H1 (cell line): ENCODE data around the gene KCNC1. TPM values are rescaled to one million over a fixed set of nuclear protein-coding genes. Genes with fewer than 3 reads are reported as not detected.

Experiments
- CTCF ChIA-PET: fragments of 300-600 bp; sonication (Branson Sonifier 250); formaldehyde crosslinking; loops from one replicate; lab custom pipeline; 2021; ENCODE audit not compliant: partially characterized antibody; lab: Charles Lee
- POLR2A ChIA-PET: fragments of 300-600 bp; sonication (Branson Sonifier 250); formaldehyde crosslinking; loops from one replicate; lab custom pipeline; 2021; ENCODE audit warnings: inconsistent platforms; ENCODE audit not compliant: partially characterized antibody; lab: Charles Lee
- DNase-seq, 2 experiments: peaks; one replicate each; pipeline versions ENCODE4 v3.0.0 to v3.0.0-alpha.2; 2010 to 2022; ENCODE audit warnings: low spot score in 2 of 2, low read depth in 1 of 2, mixed read lengths in 1 of 2
- FAIRE-seq: peaks from 2 replicates; lab custom pipeline; 2011; peaks lifted over from hg19 to GRCh38; lab: Jason Lieb, UNC
- H2AFZ ChIP-seq: 2 replicates; pipeline ENCODE4 v1.8.1; 2012; ENCODE audit warnings: low read length, inconsistent platforms
- H2AK5ac ChIP-seq: 2 replicates; pipeline ENCODE4 v1.6.1; 2013; ENCODE audit warnings: low read depth, low read length
- H2BK120ac ChIP-seq: replicated peaks from 2 replicates; pipeline ENCODE3; 2013; ENCODE audit warnings: low read depth, low read length, inconsistent platforms
- H2BK12ac ChIP-seq: 2 replicates; pipeline ENCODE4 v1.6.1; 2013; ENCODE audit warnings: low read depth, low read length
- H2BK15ac ChIP-seq: 2 replicates; pipeline ENCODE4 v1.6.1; 2013; ENCODE audit warnings: low read length
- H2BK20ac ChIP-seq: 2 replicates; pipeline ENCODE4 v1.6.1; 2013; ENCODE audit warnings: low read length
- H2BK5ac ChIP-seq: 2 replicates; pipeline ENCODE4 v1.6.1; 2013; ENCODE audit warnings: low read depth, low read length
- H3K14ac ChIP-seq: 2 replicates; pipeline ENCODE4 v1.6.1; 2013; ENCODE audit warnings: inconsistent platforms; ENCODE audit not compliant: insufficient read length
- H3K18ac ChIP-seq: 2 replicates; pipeline ENCODE4 v1.6.1; 2013; ENCODE audit warnings: low read length; ENCODE audit errors: extremely low read depth
- H3K23ac ChIP-seq: 2 replicates; pipeline ENCODE4 v1.6.1; 2013; ENCODE audit warnings: inconsistent platforms; ENCODE audit not compliant: insufficient read length
- H3K23me2 ChIP-seq: 2 replicates; pipeline ENCODE4 v1.6.1; 2013; ENCODE audit warnings: low read depth, low read length
- H3K27ac ChIP-seq: 2 replicates; pipeline ENCODE4 v1.6.1; 2011; ENCODE audit warnings: low read depth, low read length, inconsistent platforms
- H3K27me3 ChIP-seq, 4 experiments: replicated peaks in 1 of 4; 1 replicate in 1 of 4; 2 replicates in 3 of 4; pipeline versions ENCODE4 v1.6.1 to v1.8.1; 2011 to 2013; ENCODE audit warnings: low read length in 3 of 4, mild to moderate bottlenecking in 3 of 4, inconsistent platforms in 2 of 4, mixed read lengths in 2 of 4, moderate library complexity in 1 of 4; ENCODE audit not compliant: control insufficient read depth in 3 of 4, insufficient read depth in 3 of 4; ENCODE audit errors: extremely low read depth in 1 of 4
- H3K36me3 ChIP-seq, 4 experiments: 2 replicates each; pipeline versions ENCODE4 v1.6.1 to v1.8.1; 2011 to 2013; ENCODE audit warnings: mild to moderate bottlenecking in 4 of 4, low read length in 3 of 4, moderate library complexity in 2 of 4, control low read depth in 1 of 4, inconsistent platforms in 1 of 4; ENCODE audit not compliant: insufficient read depth in 4 of 4, control insufficient read depth in 2 of 4
- H3K4ac ChIP-seq: replicated peaks from 2 replicates; pipeline ENCODE3; 2013; ENCODE audit warnings: low read length, low read depth, mixed read lengths, inconsistent platforms; ENCODE audit not compliant: insufficient read length
- H3K4me1 ChIP-seq, 4 experiments: replicated peaks in 1 of 4; 1 replicate in 1 of 4; 2 replicates in 3 of 4; pipeline versions ENCODE4 v1.6.1 to v1.8.1; 2011 to 2013; ENCODE audit warnings: low read length in 3 of 4, inconsistent platforms in 2 of 4, mixed read lengths in 1 of 4; ENCODE audit not compliant: insufficient read depth in 4 of 4, control insufficient read depth in 3 of 4
- H3K4me2 ChIP-seq, 2 experiments: 2 replicates each; pipeline versions ENCODE4 v1.6.1 to v1.8.1; 2011 to 2013; ENCODE audit warnings: low read depth in 2 of 2, low read length in 2 of 2, control low read depth in 1 of 2, inconsistent platforms in 1 of 2, mild to moderate bottlenecking in 1 of 2; ENCODE audit not compliant: insufficient read depth in 1 of 2
- H3K4me3 ChIP-seq, 4 experiments: fragments of 200-600, 300-600 bp in 1 of 4; sonication (generic), shearing (Covaris generic), sonication (Bioruptor Twin) in 1 of 4; 2 replicates each; pipeline versions ENCODE4 v1.5.1 to v1.8.1; 2011 to 2016; ENCODE audit warnings: low read length in 4 of 4, low read depth in 3 of 4, control low read depth in 2 of 4, inconsistent platforms in 2 of 4, mild to moderate bottlenecking in 2 of 4, mixed read lengths in 1 of 4, moderate library complexity in 1 of 4; ENCODE audit not compliant: insufficient read depth in 2 of 4; ENCODE audit errors: extremely low read depth in 1 of 4
- H3K56ac ChIP-seq: replicated peaks from 2 replicates; pipeline ENCODE3; 2013; ENCODE audit warnings: low read depth, mild to moderate bottlenecking, mixed read lengths, low read length, inconsistent platforms; ENCODE audit not compliant: insufficient read length
- H3K79me1 ChIP-seq: 2 replicates; pipeline ENCODE4 v1.6.1; 2013; ENCODE audit warnings: low read depth, low read length, control low read depth
- H3K79me2 ChIP-seq, 2 experiments: 2 replicates each; pipeline versions ENCODE4 v1.6.1 to v1.8.1; 2012 to 2013; ENCODE audit warnings: low read length in 2 of 2, mild to moderate bottlenecking in 2 of 2, inconsistent platforms in 1 of 2; ENCODE audit not compliant: insufficient read depth in 2 of 2, control insufficient read depth in 1 of 2
- H3K9ac ChIP-seq, 4 experiments: replicated peaks in 1 of 4; 1 replicate in 1 of 4; 2 replicates in 3 of 4; pipeline versions ENCODE4 v1.6.1 to v1.8.1; 2011 to 2013; ENCODE audit warnings: low read depth in 3 of 4, low read length in 3 of 4, control low read depth in 2 of 4, mild to moderate bottlenecking in 2 of 4, moderate library complexity in 2 of 4, inconsistent platforms in 1 of 4; ENCODE audit errors: extremely low read depth in 1 of 4
- H3K9me3 ChIP-seq, 2 experiments: 2 replicates each; pipeline versions ENCODE4 v1.6.1 to v1.8.1; 2012 to 2013; ENCODE audit warnings: mild to moderate bottlenecking in 2 of 2, moderate library complexity in 2 of 2, control low read depth in 1 of 2, inconsistent platforms in 1 of 2, low read depth in 1 of 2, low read length in 1 of 2, mixed read lengths in 1 of 2; ENCODE audit not compliant: insufficient read depth in 2 of 2
- H4K20me1 ChIP-seq, 2 experiments: replicated peaks in 1 of 2; 2 replicates each; pipeline versions ENCODE3 to v1.8.1; 2011 to 2013; ENCODE audit warnings: inconsistent platforms in 2 of 2, low read length in 2 of 2, mild to moderate bottlenecking in 1 of 2; ENCODE audit not compliant: insufficient read depth in 2 of 2, control insufficient read depth in 1 of 2
- H4K5ac ChIP-seq: 2 replicates; pipeline ENCODE4 v1.6.1; 2013; ENCODE audit warnings: low read length, low read depth, mixed read lengths, inconsistent platforms; ENCODE audit not compliant: insufficient read length
- H4K8ac ChIP-seq: 2 replicates; pipeline ENCODE4 v1.8.0; 2013; ENCODE audit warnings: mild to moderate bottlenecking, moderate library complexity, low read length, inconsistent platforms; ENCODE audit not compliant: insufficient read depth; ENCODE audit errors: extremely low read depth
- H4K91ac ChIP-seq: replicated peaks from 2 replicates; pipeline ENCODE3; 2013; ENCODE audit warnings: low read length, mixed read lengths, inconsistent platforms; ENCODE audit not compliant: insufficient read length
- CTCF ChIP-seq, 3 experiments: IDR thresholded peaks; 1 replicate in 2 of 3; 2 replicates in 1 of 3; pipeline versions ENCODE4 v1.5.1 to v1.6.1; 2011; ENCODE audit warnings: low read length in 3 of 3, mild to moderate bottlenecking in 3 of 3, inconsistent platforms in 2 of 3, low read depth in 1 of 3, moderate library complexity in 1 of 3; ENCODE audit not compliant: insufficient read depth in 1 of 3; ENCODE audit errors: control extremely low read depth in 1 of 3
- RAD21 ChIP-seq, 2 experiments: IDR thresholded peaks in 1 of 2; conservative IDR thresholded peaks in 1 of 2; 2 replicates each; pipeline ENCODE4 v1.6.1; 2011; ENCODE audit warnings: low read depth in 2 of 2, low read length in 2 of 2, improper control_type of control experiment in 1 of 2, inconsistent platforms in 1 of 2, mild to moderate bottlenecking in 1 of 2, moderate library complexity in 1 of 2
- SIN3A ChIP-seq, 2 experiments: IDR thresholded peaks in 1 of 2; conservative IDR thresholded peaks in 1 of 2; 2 replicates each; pipeline ENCODE4 v1.6.1; 2011 to 2012; ENCODE audit warnings: low read length in 2 of 2, improper control_type of control experiment in 1 of 2, low read depth in 1 of 2, mild to moderate bottlenecking in 1 of 2
- WGBS, 2 experiments: shearing (Covaris generic) in 1 of 2; methylation state at CpG; one replicate each; pipeline versions ENCODE4 v1.1.6 to v1.1.7; 2013 to 2015; ENCODE audit warnings: low lambda C conversion rate in 2 of 2, mixed read lengths in 2 of 2, inconsistent platforms in 1 of 2, low coverage in 1 of 2, missing lambda C conversion rate in 1 of 2; ENCODE audit not compliant: insufficient replicate concordance in 2 of 2, insufficient coverage in 1 of 2, insufficient read length in 1 of 2; ENCODE audit errors: extremely low coverage in 1 of 2, missing lambda C conversion rate in 1 of 2; 5-methylcytosine and 5-hydroxymethylcytosine counted together
- polyA plus RNA-seq, 7 experiments: library from polyadenylated mRNA; depleted of rRNA in 3 of 7; stranded (reverse) in 5 of 7; unstranded in 2 of 7; fragments of >200 nt in 5 of 7; fragments of 200-250 nt in 2 of 7; gene quantifications; 1 replicate in 5 of 7; 2 replicates in 1 of 7; 4 replicates in 1 of 7; pipeline versions ENCODE4 v1.2.1 to v1.2.3, GENCODE V29; 2011 to 2013; ENCODE audit warnings: missing spikeins in 2 of 7, mixed read lengths in 2 of 7
- total RNA-seq: library from RNA; stranded (reverse); fragmentation: NEBNext Ultra II Directional; extraction: Animal tissue kit (Norgen Biotek cat#: 25700); gene quantifications from 2 replicates; pipeline ENCODE4 v1.2.1, GENCODE V29; 2021

KCNC1 gene
- total and polyA plus RNA-seq, 2 of the 8 experiments (the other 6 are each of a cell fraction or from before 2014, with no cell fraction given), result 0.11 to 0.26 TPM

GRCh38 chr11:17786824-17787525, 52.4 kb downstream of the KCNC1 start:
- H4K8ac ChIP-seq, result no peak overlapping the region
- H3K4me2 ChIP-seq, result no peak overlapping the region
- H3K23ac ChIP-seq, result no peak overlapping the region
- H2BK5ac ChIP-seq, result no peak overlapping the region
- H3K4me1 ChIP-seq, result peaks cover 0 to 2% (median 0%) of the 10 kb centered on the region in 4 experiments; a peak in 1 of 7 replicates
- H2AFZ ChIP-seq, result no peak overlapping the region
- no peak overlapping the region for H3K4ac ChIP-seq
- H3K56ac ChIP-seq, result no peak overlapping the region
- no peaks in the 10 kb centered on the region for H3K9me3 ChIP-seq
- no peaks in the 10 kb centered on the region for H3K36me3 ChIP-seq
- no peak overlapping the region for H2BK15ac ChIP-seq
- CTCF ChIA-PET, result interaction anchor here (0.5 to 3.2 kb wide), 20 partner anchors 12 to 192 kb away, joined by 3 to 14 read pairs (median 4); no protein-coding TSS in a partner anchor
- no peaks in the 10 kb centered on the region for H3K23me2 ChIP-seq
- no peaks in the 10 kb centered on the region for H3K79me2 ChIP-seq
- no peak overlapping the region for H2BK12ac ChIP-seq
- H3K9ac ChIP-seq, result no peak overlapping the region
- no peaks in the 10 kb centered on the region for H4K20me1 ChIP-seq
- H3K14ac ChIP-seq, result no peak overlapping the region
- H3K79me1 ChIP-seq, result no peaks in the 10 kb centered on the region
- no peak for DNase-seq
- no peak overlapping the region for H2BK20ac ChIP-seq
- H4K5ac ChIP-seq, result no peak overlapping the region
- no peak overlapping the region for H3K27ac ChIP-seq
- no peak overlapping the region for H3K18ac ChIP-seq
- no peak overlapping the region for H3K4me3 ChIP-seq
- no peaks in the 10 kb centered on the region for H3K27me3 ChIP-seq
- WGBS, 2 experiments, result 90% methylated on average over 14 of the region's 14 CpGs; no CpG with 5 or more reads in 1 of the 2 experiments
- TF ChIP-seq SIN3A (conservative IDR thresholded peaks at IDR 0.05 in 1 of 2, IDR thresholded peaks at IDR 0.05 in 1 of 2; ENCODE audit: low read depth in 1 of 2, low read length in 2 of 2), result no peak
- TF ChIP-seq CTCF (IDR thresholded peaks at IDR 0.05; ENCODE audit: control extremely low read depth in 1 of 3, insufficient read depth in 1 of 3, low read depth in 1 of 3, low read length in 3 of 3), result 0 out of 4 replicates have a peak, but pooled peaks of 1 of the 3 experiments have one; percentile 11
- peak in 1 of 2 experiments; percentile 12; a peak in 3 of 4 replicates for TF ChIP-seq RAD21 (IDR thresholded peaks at IDR 0.05 in 1 of 2, conservative IDR thresholded peaks at IDR 0.05 in 1 of 2; ENCODE audit: low read depth in 2 of 2, low read length in 2 of 2)
- no peak overlapping the region for H2BK120ac ChIP-seq
- no peak overlapping the region for H2AK5ac ChIP-seq
- POLR2A ChIA-PET, result interaction anchor here (1.1 kb wide), 1 partner anchor 14 kb away, joined by 3 read pairs; no protein-coding TSS in a partner anchor
- H4K91ac ChIP-seq, result no peak overlapping the region
- no peak for FAIRE-seq
